MM.1S (cell line): ENCODE results near the gene NBEA.

Experiments
- EZH2 ChIP-seq: fragments of 300-600 bp; sonication (generic); optimal IDR thresholded peaks from 2 replicates; pipeline ENCODE3; 2017; ENCODE audit warnings: low read depth, mild to moderate bottlenecking, antibody characterized with exemption, low read length, mixed read lengths
- EZH2phosphoT487 ChIP-seq: fragments of 300-600 bp; sonication (generic); IDR thresholded peaks from 2 replicates; pipeline ENCODE4 v1.6.1; 2018; ENCODE audit warnings: antibody characterized with exemption, low read length
- TF ChIP-seq, protein P1 (sequence below): fragments of 300-600 bp; sonication (generic); IDR thresholded peaks from 2 replicates; pipeline ENCODE4 v1.5.1; 2016; ENCODE audit warnings: antibody characterized with exemption, low read length, mixed read lengths

DNA sequence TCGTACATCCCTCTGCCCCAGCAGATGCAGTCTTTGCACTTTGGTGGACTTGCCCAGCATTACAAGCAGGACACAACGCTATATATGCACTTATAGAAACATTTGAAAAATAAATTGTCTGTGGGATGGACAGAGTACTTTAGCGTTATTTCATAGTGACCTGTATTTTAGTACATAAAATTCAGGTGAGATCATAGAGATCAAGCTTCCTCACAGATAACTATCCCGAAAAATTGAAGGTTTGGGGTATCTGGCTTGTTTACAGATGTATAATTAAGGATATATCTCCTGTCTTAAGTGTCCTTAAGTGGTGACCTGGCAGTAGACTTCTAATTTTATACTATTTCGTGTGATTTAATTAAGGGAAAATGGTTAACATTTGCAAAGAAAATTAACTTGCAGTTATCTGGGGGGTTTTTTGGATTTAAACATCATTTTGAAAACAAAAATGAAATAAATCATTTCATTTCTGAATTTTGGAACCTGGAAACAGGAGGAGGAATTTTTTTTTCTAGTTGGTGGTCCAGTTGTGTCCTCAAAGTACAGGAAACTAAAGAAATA lies 535.4 kb downstream of the NBEA start:
- TF ChIP-seq, protein P1, sequence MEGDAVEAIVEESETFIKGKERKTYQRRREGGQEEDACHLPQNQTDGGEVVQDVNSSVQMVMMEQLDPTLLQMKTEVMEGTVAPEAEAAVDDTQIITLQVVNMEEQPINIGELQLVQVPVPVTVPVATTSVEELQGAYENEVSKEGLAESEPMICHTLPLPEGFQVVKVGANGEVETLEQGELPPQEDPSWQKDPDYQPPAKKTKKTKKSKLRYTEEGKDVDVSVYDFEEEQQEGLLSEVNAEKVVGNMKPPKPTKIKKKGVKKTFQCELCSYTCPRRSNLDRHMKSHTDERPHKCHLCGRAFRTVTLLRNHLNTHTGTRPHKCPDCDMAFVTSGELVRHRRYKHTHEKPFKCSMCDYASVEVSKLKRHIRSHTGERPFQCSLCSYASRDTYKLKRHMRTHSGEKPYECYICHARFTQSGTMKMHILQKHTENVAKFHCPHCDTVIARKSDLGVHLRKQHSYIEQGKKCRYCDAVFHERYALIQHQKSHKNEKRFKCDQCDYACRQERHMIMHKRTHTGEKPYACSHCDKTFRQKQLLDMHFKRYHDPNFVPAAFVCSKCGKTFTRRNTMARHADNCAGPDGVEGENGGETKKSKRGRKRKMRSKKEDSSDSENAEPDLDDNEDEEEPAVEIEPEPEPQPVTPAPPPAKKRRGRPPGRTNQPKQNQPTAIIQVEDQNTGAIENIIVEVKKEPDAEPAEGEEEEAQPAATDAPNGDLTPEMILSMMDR, result no peak
- no peak for TF ChIP-seq EZH2phosphoT487
- TF ChIP-seq EZH2, result no peak
